Gastroesophageal sphincter (tissue), 4 donors: ENCODE measurements around the gene NR2F2. TPM values are rescaled to one million over a fixed set of nuclear protein-coding genes. Genes with fewer than 3 reads are reported as not detected.

Experiments used
- ATAC-seq: fragments of 150-250 bp; one replicate; pipeline ENCODE4 v1.9.1; 2016; ENCODE audit warnings: mild to moderate bottlenecking, moderate library complexity
- H3K27ac ChIP-seq, 4 donors: fragments of 200-600 bp; sonication (generic) in 3 of 4; 1 replicate in 3 of 4; 2 replicates in 1 of 4; pipeline ENCODE4 v1.5.1; 2016 to 2019
- H3K27me3 ChIP-seq: fragments of 200-600 bp; sonication (generic); one replicate; pipeline ENCODE4 v1.5.1; 2019
- H3K36me3 ChIP-seq, 2 donors: fragments of 200-600 bp; sonication (generic); one replicate each; pipeline ENCODE4 v1.5.1; 2019; ENCODE audit warnings: control low read depth in 1 of 2
- H3K4me1 ChIP-seq, 3 donors: fragments of 200-600 bp; sonication (generic); 1 replicate in 2 of 3; 2 replicates in 1 of 3; pipeline ENCODE4 v1.5.1; 2016 to 2019; ENCODE audit warnings: control low read depth in 2 of 3
- H3K4me3 ChIP-seq, 2 donors: fragments of 200-600 bp; sonication (generic); one replicate each; pipeline ENCODE4 v1.5.1; 2019; ENCODE audit warnings: mild to moderate bottlenecking in 1 of 2, moderate library complexity in 1 of 2
- H3K9me3 ChIP-seq, 3 donors: fragments of 200-600 bp; sonication (generic); one replicate each; pipeline ENCODE4 v1.5.1; 2017 to 2019; ENCODE audit warnings: control low read depth in 2 of 3
- CTCF ChIP-seq, 4 experiments: fragments of 200-600 bp in 2 of 4; fragments of 450-650 bp in 2 of 4; sonication (generic) in 1 of 4; IDR thresholded peaks; one replicate each; pipeline ENCODE4 v1.5.1; 2017 to 2019; ENCODE audit warnings: antibody characterized with exemption in 4 of 4, mild to moderate bottlenecking in 2 of 4, moderate library complexity in 2 of 4
- EP300 ChIP-seq: sonication (generic); formaldehyde crosslinking; IDR thresholded peaks from one replicate; pipeline ENCODE4 v1.6.1; 2017; ENCODE audit warnings: antibody characterized with exemption, mild to moderate bottlenecking
- POLR2A ChIP-seq, 2 donors: fragments of 450-650 bp; IDR thresholded peaks; one replicate each; pipeline ENCODE4 v1.6.1; 2017; ENCODE audit warnings: antibody characterized with exemption in 2 of 2, mild to moderate bottlenecking in 2 of 2, moderate library complexity in 1 of 2
- POLR2AphosphoS5 ChIP-seq: sonication (generic); formaldehyde crosslinking; IDR thresholded peaks from one replicate; pipeline ENCODE4 v1.6.1; 2017; ENCODE audit warnings: antibody characterized with exemption
- WGBS, 2 donors: methylation state at CpG; one replicate each; pipeline ENCODE4 v1.1.5; 2018; ENCODE audit warnings: low coverage in 1 of 2; 5-methylcytosine and 5-hydroxymethylcytosine counted together
- total RNA-seq, 4 donors: library from RNA; depleted of rRNA; stranded (reverse); fragments of >200 nt; gene quantifications; one replicate each; pipeline ENCODE4 v1.1.0, GENCODE V29; 2016

NR2F2 gene
- total RNA-seq, 4 donors from 2014 or later, result 82.7 to 126 (median 91.8) TPM

GRCh38 chr15:96381463-96381862 is 51.0 kb downstream of the NR2F2 start:
- WGBS, 2 donors, result 51 to 100% methylated on average over 1 to 2 of the region's 4 CpGs
- H3K27ac ChIP-seq, result no peak overlapping the region
- no peak for ATAC-seq
- no peaks in the 10 kb centered on the region for H3K27me3 ChIP-seq
- H3K36me3 ChIP-seq, result no peaks in the 10 kb centered on the region
- no peaks in the 10 kb centered on the region for H3K4me1 ChIP-seq
- no peak for TF ChIP-seq CTCF (IDR thresholded peaks at IDR 0.05)
- no peak for TF ChIP-seq POLR2AphosphoS5
- no peak for TF ChIP-seq POLR2A (IDR thresholded peaks at IDR 0.05)
- no peak for TF ChIP-seq EP300
- H3K9me3 ChIP-seq, result peaks cover 0 to 1% (median 0%) of the 10 kb centered on the region in 3 donors
- no peak overlapping the region for H3K4me3 ChIP-seq

- Histone ChIP-seq H3K4me1 (no peaks in the 10 kb centered on the region), H3K27ac (no peak overlapping the region), H3K27me3 (no peaks in the 10 kb centered on the region), H3K4me3 (no peak overlapping the region), H3K36me3 (no peaks in the 10 kb centered on the region), H3K9me3 (peaks cover 0 to 1% (median 0%) of the 10 kb centered on the region in 3 donors)
- no peak for TF ChIP-seq POLR2AphosphoS5
- no peak for TF ChIP-seq CTCF (IDR thresholded peaks at IDR 0.05)
- TF ChIP-seq EP300, result no peak
- TF ChIP-seq POLR2A (IDR thresholded peaks at IDR 0.05), result no peak
- WGBS, 2 donors, result 89 to 91% methylated on average over 1 of the region's 1 CpG
- ATAC-seq, result no peak
Measured at GRCh38 chr15:96385195-96385594, 54.7 kb downstream of the NR2F2 start.

GRCh38 chr15:96388673-96389072 is 58.2 kb downstream of the NR2F2 start:
- Histone ChIP-seq H3K36me3 (no peaks in the 10 kb centered on the region), H3K27ac (no peak overlapping the region), H3K4me3 (no peak overlapping the region), H3K27me3 (no peaks in the 10 kb centered on the region), H3K4me1 (peaks cover 0 to 9% (median 0%) of the 10 kb centered on the region in 3 donors), H3K9me3 (peaks cover 0 to 1% (median 0%) of the 10 kb centered on the region in 3 donors)
- ATAC-seq, result no peak
- no peak for TF ChIP-seq POLR2AphosphoS5
- TF ChIP-seq POLR2A (IDR thresholded peaks at IDR 0.05), result no peak
- no peak for TF ChIP-seq EP300
- TF ChIP-seq CTCF (IDR thresholded peaks at IDR 0.05), result no peak
- 0 to 100% methylated on average over 1 of the region's 1 CpG for WGBS, 2 donors
